Trophoblast cell (in vitro differentiated cells and primary cell): ENCODE results near the gene WEE1.

ENCODE experiments used
- DNase-seq, 2 donors: peaks; one replicate each; pipeline ENCODE4 v3.0.0-alpha.2; 2016
- H2AFZ ChIP-seq: 2 replicates; pipeline ENCODE4 v1.6.1; 2013; ENCODE audit warnings: low read length, moderate library complexity, mild to moderate bottlenecking; ENCODE audit not compliant: insufficient read depth, poor library complexity
- H2AK5ac ChIP-seq: 2 replicates; pipeline ENCODE4 v1.6.1; 2013; ENCODE audit warnings: mild to moderate bottlenecking, low read length
- H2BK120ac ChIP-seq: 2 replicates; pipeline ENCODE4 v1.6.1; 2013; ENCODE audit warnings: low read length, mild to moderate bottlenecking, moderate library complexity; ENCODE audit not compliant: insufficient read depth, poor library complexity
- H2BK12ac ChIP-seq: 2 replicates; pipeline ENCODE4 v1.6.1; 2013; ENCODE audit warnings: mild to moderate bottlenecking, low read length, moderate library complexity
- H2BK5ac ChIP-seq: 2 replicates; pipeline ENCODE4 v1.6.1; 2013; ENCODE audit warnings: low read length, low read depth, moderate library complexity, mild to moderate bottlenecking; ENCODE audit not compliant: poor library complexity
- H3K14ac ChIP-seq: 2 replicates; pipeline ENCODE4 v1.6.1; 2013; ENCODE audit warnings: mild to moderate bottlenecking, low read length
- H3K18ac ChIP-seq: 2 replicates; pipeline ENCODE4 v1.6.1; 2013; ENCODE audit warnings: mild to moderate bottlenecking, low read length
- H3K23ac ChIP-seq: 2 replicates; pipeline ENCODE4 v1.6.1; 2013; ENCODE audit warnings: low read length
- H3K27ac ChIP-seq: 2 replicates; pipeline ENCODE4 v1.5.1; 2013; ENCODE audit warnings: low read depth, mild to moderate bottlenecking, inconsistent platforms, low read length, moderate library complexity
- H3K27me3 ChIP-seq: 2 replicates; pipeline ENCODE4 v1.6.1; 2013; ENCODE audit warnings: inconsistent platforms, mild to moderate bottlenecking, low read length, moderate library complexity; ENCODE audit not compliant: insufficient read depth
- H3K36me3 ChIP-seq, 2 experiments: 1 replicate in 1 of 2; 2 replicates in 1 of 2; pipeline ENCODE4 v1.6.1; 2013; ENCODE audit warnings: low read length in 2 of 2, mild to moderate bottlenecking in 2 of 2, moderate library complexity in 1 of 2; ENCODE audit not compliant: insufficient read depth in 2 of 2, control insufficient read depth in 1 of 2
- H3K4ac ChIP-seq: 2 replicates; pipeline ENCODE4 v1.6.1; 2013; ENCODE audit warnings: low read depth, mild to moderate bottlenecking, low read length, moderate library complexity
- H3K4me1 ChIP-seq, 2 experiments: 1 replicate in 1 of 2; 2 replicates in 1 of 2; pipeline ENCODE4 v1.6.1; 2013; ENCODE audit warnings: low read length in 2 of 2, mild to moderate bottlenecking in 2 of 2, moderate library complexity in 1 of 2; ENCODE audit not compliant: insufficient read depth in 2 of 2, control insufficient read depth in 1 of 2
- H3K4me2 ChIP-seq: 2 replicates; pipeline ENCODE4 v1.6.1; 2013; ENCODE audit warnings: inconsistent platforms, mild to moderate bottlenecking, low read length, moderate library complexity
- H3K4me3 ChIP-seq: 2 replicates; pipeline ENCODE4 v1.5.1; 2013; ENCODE audit warnings: mild to moderate bottlenecking, low read depth, low read length, inconsistent platforms
- H3K79me1 ChIP-seq: one replicate; pipeline ENCODE4 v1.6.1; 2013; ENCODE audit warnings: low read length
- H3K79me2 ChIP-seq: 2 replicates; pipeline ENCODE4 v1.6.1; 2013; ENCODE audit warnings: low read length, mild to moderate bottlenecking; ENCODE audit not compliant: control insufficient read depth, insufficient read depth, poor library complexity
- H3K9ac ChIP-seq: 2 replicates; pipeline ENCODE4 v1.6.1; 2013; ENCODE audit warnings: mild to moderate bottlenecking, low read length
- H3K9me3 ChIP-seq: 2 replicates; pipeline ENCODE4 v1.6.1; 2013; ENCODE audit warnings: low read depth, mild to moderate bottlenecking, control low read depth, inconsistent platforms, low read length; ENCODE audit not compliant: insufficient read depth
- H4K12ac ChIP-seq: 2 replicates; pipeline ENCODE4 v1.6.1; 2013; ENCODE audit warnings: low read depth, mild to moderate bottlenecking, low read length, moderate library complexity
- H4K8ac ChIP-seq: 2 replicates; pipeline ENCODE4 v1.6.1; 2013; ENCODE audit warnings: low read depth, mild to moderate bottlenecking, low read length, moderate library complexity
- H4K91ac ChIP-seq: one replicate; pipeline ENCODE4 v1.6.1; 2013; ENCODE audit warnings: low read depth, mild to moderate bottlenecking, low read length, moderate library complexity
- WGBS: extraction: QIAGEN DNeasy Blood & Tissue Kit; methylation state at CpG from one replicate; pipeline ENCODE4 v1.1.7; 2013; ENCODE audit warnings: missing lambda C conversion rate; ENCODE audit not compliant: insufficient read length, insufficient coverage; ENCODE audit errors: extremely low coverage; 5-methylcytosine and 5-hydroxymethylcytosine counted together

Gene WEE1

GRCh38 chr11:9562716-9563115 lies 10.8 kb upstream of the WEE1 start:
- Histone ChIP-seq H3K79me2 (peaks cover 2% of the 10 kb centered on the region), H3K27ac (no peak overlapping the region), H3K36me3 (no peaks in the 10 kb centered on the region), H3K4me1 (peaks cover 6 to 11% of the 10 kb centered on the region in 2 experiments), H2AFZ (no peak overlapping the region), H3K4me3 (no peak overlapping the region), H3K4ac (no peak overlapping the region), H3K27me3 (no peaks in the 10 kb centered on the region), H4K12ac (no peak overlapping the region), H3K9me3 (peaks cover 4% of the 10 kb centered on the region), H2BK5ac (no peak overlapping the region), H4K91ac (peak overlapping the region; percentile 39), H4K8ac (no peak overlapping the region), H3K79me1 (peaks cover 25% of the 10 kb centered on the region), H3K14ac (no peak overlapping the region), H3K18ac (peak overlapping the region; percentile 41), H3K9ac (peak overlapping the region; percentile 52), H2BK120ac (no peak overlapping the region), H3K23ac (no peak overlapping the region), H3K4me2 (no peak overlapping the region), H2AK5ac (no peak overlapping the region), H2BK12ac (peak overlapping the region; percentile 55)
- no peak for DNase-seq

GRCh38 chr11:9563196-9563730 lies 10.2 kb upstream of the WEE1 start:
- no CpG with 5 or more reads among the region's 1 CpG for WGBS
- no peak overlapping the region for H3K4me2 ChIP-seq
- H3K14ac ChIP-seq: peak overlapping the region; percentile 44
- no peak overlapping the region for H3K4me3 ChIP-seq
- H3K23ac ChIP-seq: no peak overlapping the region
- DNase-seq: no peak
- peak overlapping the region; percentile 19 for H2BK12ac ChIP-seq
- H2BK5ac ChIP-seq: no peak overlapping the region
- no peaks in the 10 kb centered on the region for H3K27me3 ChIP-seq
- H3K79me2 ChIP-seq: peaks cover 5% of the 10 kb centered on the region
- peak overlapping the region; percentile 32 for H4K8ac ChIP-seq
- no peak overlapping the region for H3K27ac ChIP-seq
- H3K79me1 ChIP-seq: peaks cover 30% of the 10 kb centered on the region
- H3K18ac ChIP-seq: no peak overlapping the region
- peak overlapping the region; percentile 30 for H4K91ac ChIP-seq
- peak overlapping the region; percentile 52 for H2AK5ac ChIP-seq
- H2AFZ ChIP-seq: no peak overlapping the region
- H3K9ac ChIP-seq: no peak overlapping the region
- H4K12ac ChIP-seq: no peak overlapping the region
- peaks cover 4% of the 10 kb centered on the region for H3K9me3 ChIP-seq
- no peaks in the 10 kb centered on the region for H3K36me3 ChIP-seq
- peaks cover 6 to 15% of the 10 kb centered on the region in 2 experiments for H3K4me1 ChIP-seq
- H3K4ac ChIP-seq: no peak overlapping the region
- peak overlapping the region; percentile 34 for H2BK120ac ChIP-seq

- Histone ChIP-seq H2BK120ac (peak overlapping the region; percentile 92), H3K79me1 (peaks cover 39% of the 10 kb centered on the region)
These were observed 7.5 kb upstream of the WEE1 start for GRCh38 chr11:9565822-9566560.

GRCh38 chr11:9566561-9567063 lies 6.9 kb upstream of the WEE1 start:
- Histone ChIP-seq H4K8ac (no peak overlapping the region), H3K79me1 (peaks cover 42% of the 10 kb centered on the region), H3K9me3 (peaks cover 2% of the 10 kb centered on the region), H3K18ac (no peak overlapping the region), H2AFZ (no peak overlapping the region), H3K27ac (peak overlapping the region; percentile 99), H3K4ac (no peak overlapping the region), H3K9ac (no peak overlapping the region), H3K4me1 (peaks cover 9 to 23% of the 10 kb centered on the region in 2 experiments), H4K12ac (no peak overlapping the region), H2BK120ac (peak overlapping the region; percentile 25), H3K14ac (no peak overlapping the region), H3K27me3 (no peaks in the 10 kb centered on the region), H4K91ac (peak overlapping the region; percentile 46), H2BK12ac (no peak overlapping the region), H2AK5ac (no peak overlapping the region), H3K23ac (no peak overlapping the region), H3K4me2 (peak overlapping the region; percentile 4), H3K36me3 (no peaks in the 10 kb centered on the region), H3K4me3 (no peak overlapping the region), H2BK5ac (peak overlapping the region; percentile 77), H3K79me2 (peaks cover 5% of the 10 kb centered on the region)
- peak; percentile 66 to 91 for DNase-seq
- no CpG with 5 or more reads among the region's 3 CpGs for WGBS

More at GRCh38 chr11:9565822-9566560, 7.5 kb upstream of the WEE1 start:
- Histone ChIP-seq H3K27me3 (no peaks in the 10 kb centered on the region), H3K79me2 (peaks cover 5% of the 10 kb centered on the region), H4K12ac (no peak overlapping the region), H3K27ac (peak overlapping the region; percentile 99), H3K18ac (no peak overlapping the region), H3K14ac (peak overlapping the region; percentile 93), H4K91ac (peak overlapping the region; percentile 95), H3K4me2 (peak overlapping the region; percentile 64), H2AFZ (no peak overlapping the region), H2AK5ac (no peak overlapping the region), H3K23ac (no peak overlapping the region), H3K4me1 (peaks cover 9 to 21% of the 10 kb centered on the region in 2 experiments), H3K36me3 (no peaks in the 10 kb centered on the region), H3K9me3 (peaks cover 2% of the 10 kb centered on the region), H2BK12ac (peak overlapping the region; percentile 93), H3K9ac (peak overlapping the region; percentile 57), H4K8ac (peak overlapping the region; percentile 86), H3K4me3 (no peak overlapping the region), H2BK5ac (peak overlapping the region; percentile 99), H3K4ac (peak overlapping the region; percentile 92)
- WGBS: no CpG with 5 or more reads among the region's 7 CpGs
- peak; percentile 95 to 99 for DNase-seq
